ENCODE measurements around the gene SERPINE1. TPM values are rescaled to one million over a fixed set of nuclear protein-coding genes. Genes with fewer than 3 reads are reported as not detected.

Gene SERPINE1
- total RNA-seq, 1 experiment from 2014 or later: 12.8 TPM

- H3K4me3 ChIP-seq (replicated peaks in 1 of 2; ENCODE audit: low read depth in 1 of 2, low read length in 2 of 2): no peak overlapping the region
- peak overlapping the region; percentile 42 for H3K4me2 ChIP-seq (ENCODE audit: low read length)
- no peaks in the 10 kb centered on the region for H4K20me1 ChIP-seq (ENCODE audit: insufficient read depth)
- H3K27me3 ChIP-seq (ENCODE audit: insufficient read depth, low read length): no peaks in the 10 kb centered on the region
- no peaks in the 10 kb centered on the region for H3K79me2 ChIP-seq (ENCODE audit: insufficient read depth, low read length)
- TF ChIP-seq YY1 (IDR thresholded peaks at IDR 0.05; ENCODE audit: extremely low read depth, insufficient replicate concordance, low read depth, low read length) (peak; percentile 67), CTCF (IDR thresholded peaks at IDR 0.05 in 2 of 3, conservative IDR thresholded peaks at IDR 0.05 in 1 of 3; ENCODE audit: borderline replicate concordance in 1 of 3, insufficient read depth in 1 of 3, low read depth in 2 of 3, low read length in 2 of 3) (peak; percentile 88 to 96 (median 95)), ZFX (IDR thresholded peaks at IDR 0.05) (no peak), RAD21 (IDR thresholded peaks at IDR 0.05; ENCODE audit: low read depth) (peak; percentile 94), CBX3 (IDR thresholded peaks at IDR 0.05; ENCODE audit: low read depth) (peak; percentile 66; the same call in 1 of the 2 replicates)
- DNase-seq (ENCODE audit: low read depth, low spot score): peak; percentile 68
- ChIA-PET POLR2A (interaction anchor here (0.8 to 1.5 kb wide), 5 partner anchors 18 to 372 kb away, joined by 3 to 5 read pairs (median 3); partner anchors contain the start of genes EPHB4, POP7, SERPINE1 and UFSP1), RAD21 (ENCODE audit: low non-redundant PET in 1 of 2, low total read pairs in 2 of 2, uncharacterized antibody in 2 of 2, unreplicated experiment in 2 of 2) (interaction anchor here in 1 of 2 experiments (0.7 kb wide), 1 partner anchor 115 kb away, joined by 7 read pairs; no protein-coding TSS in a partner anchor), CTCF (interaction anchor here (0.7 to 1.7 kb wide), 25 partner anchors 8 to 493 kb away, joined by 3 to 12 read pairs (median 4); partner anchors contain the start of genes FBXO24, LRCH4, POP7 and SERPINE1)
- no peak overlapping the region for H3K9ac ChIP-seq (ENCODE audit: low read length)
- H3K4me1 ChIP-seq (ENCODE audit: control insufficient read depth in 1 of 2, insufficient read depth in 2 of 2, low read length in 2 of 2): peaks cover 0 to 10% of the 10 kb centered on the region in 2 experiments; a peak in 2 of 4 replicates
- no peaks in the 10 kb centered on the region for H3K9me2 ChIP-seq (ENCODE audit: insufficient read depth)
- H3K27ac ChIP-seq (ENCODE audit: low read depth, low read length): no peak overlapping the region
- ATAC-seq: peak; percentile 98
- BruUV-seq (replicated peaks): no TSS peak
- H3K36me3 ChIP-seq (ENCODE audit: control insufficient read depth in 1 of 2, insufficient read depth in 2 of 2, low read length in 2 of 2): no peaks in the 10 kb centered on the region
- intact Hi-C loops (cut with micrococcal nuclease): loop anchor here (1.0 to 5.0 kb wide), 5 partner anchors 110 to 370 kb away; partner anchors contain the start of genes MUC12 and POP7
- no peaks in the 10 kb centered on the region for H3K9me3 ChIP-seq (ENCODE audit: control insufficient read depth in 1 of 2, insufficient read depth in 1 of 2, low read depth in 1 of 2, low read length in 2 of 2)
- peak overlapping the region; percentile 81 for H2AFZ ChIP-seq (ENCODE audit: low read depth, low read length, poor library complexity, severe bottlenecking)
Measured at GRCh38 chr7:101077303-101078086, 49.4 kb upstream of the SERPINE1 start.
